GM18508 (cell line): ENCODE data around the gene KCNN3.

Experiments used
- ATAC-seq: cut with Tn5 transposase; IDR thresholded peaks from one replicate; pipeline ENCODE4 v1.9.1; 2021; ENCODE audit warnings: moderate number of reproducible peaks; ENCODE audit not compliant: insufficient read depth, unreplicated experiment

Gene KCNN3

GRCh38 chr1:154881820-154882535 lies 11.9 kb upstream of the KCNN3 start:
- no peak for ATAC-seq

GRCh38 chr1:154880671-154881070 lies 10.6 kb upstream of the KCNN3 start:
- no peak for ATAC-seq

GRCh38 chr1:154879038-154879421 lies 8.9 kb upstream of the KCNN3 start:
- ATAC-seq: no peak

- ATAC-seq: no peak
Observed at GRCh38 chr1:154878371-154879037, 8.4 kb upstream of the KCNN3 start.

- ATAC-seq: no peak
Observed at GRCh38 chr1:154877370-154877974, 7.4 kb upstream of the KCNN3 start.

- no peak for ATAC-seq
Observed at GRCh38 chr1:154876842-154877369, 6.8 kb upstream of the KCNN3 start.

- no peak for ATAC-seq
Observed at GRCh38 chr1:154874465-154874864, 4.4 kb upstream of the KCNN3 start.

GRCh38 chr1:154873321-154873950 lies 3.4 kb upstream of the KCNN3 start:
- no peak for ATAC-seq

GRCh38 chr1:154871374-154871773 lies 1.3 kb upstream of the KCNN3 start:
- ATAC-seq: no peak

GRCh38 chr1:154870734-154871133 lies 653 bp upstream of the KCNN3 start:
- no peak for ATAC-seq

- ATAC-seq: no peak
Observed at GRCh38 chr1:154869351-154870114, 548 bp downstream of the KCNN3 start.

- no peak for ATAC-seq
Observed at GRCh38 chr1:154867841-154868605, 2.1 kb downstream of the KCNN3 start.

GRCh38 chr1:154867064-154867825 lies 2.8 kb downstream of the KCNN3 start:
- no peak for ATAC-seq

GRCh38 chr1:154866257-154867063 lies 3.6 kb downstream of the KCNN3 start:
- ATAC-seq: no peak

- no peak for ATAC-seq
Observed at GRCh38 chr1:154865442-154866256, 4.4 kb downstream of the KCNN3 start.

- ATAC-seq: no peak
Observed at GRCh38 chr1:154864189-154864975, 5.7 kb downstream of the KCNN3 start.
